Kidney epithelial cell (primary cell): ENCODE data around the gene LSM3. TPM values are rescaled to one million over a fixed set of nuclear protein-coding genes. Genes with fewer than 3 reads are reported as not detected.

Experiments
- DNase-seq: peaks from one replicate; pipeline ENCODE4 v3.0.0-alpha.2; 2010; ENCODE audit warnings: low read depth
- H3K27me3 ChIP-seq: 2 replicates; pipeline ENCODE4 v1.6.0; 2011; ENCODE audit warnings: low read length; ENCODE audit not compliant: control insufficient read depth, insufficient read depth
- H3K36me3 ChIP-seq: 2 replicates; pipeline ENCODE4 v1.5.1; 2011; ENCODE audit warnings: low read length; ENCODE audit not compliant: control insufficient read depth, insufficient read depth
- H3K4me3 ChIP-seq: 2 replicates; pipeline ENCODE4 v1.5.1; 2011; ENCODE audit warnings: low read depth, mild to moderate bottlenecking, control low read depth, low read length
- CTCF ChIP-seq: IDR thresholded peaks from 2 replicates; pipeline ENCODE4 v1.5.1; 2011; ENCODE audit warnings: mild to moderate bottlenecking, moderate library complexity, low read length, control low read depth, inconsistent platforms; ENCODE audit not compliant: insufficient read depth, poor library complexity, severe bottlenecking
- total RNA-seq: library from RNA; depleted of rRNA; stranded (reverse); fragments of >200 nt; gene quantifications from 2 replicates; pipeline ENCODE4 v1.2.3, GENCODE V29; 2015

Gene LSM3
- total RNA-seq, 1 donor from 2014 or later, result 9.3 TPM

- DNase-seq, result no peak
- TF ChIP-seq CTCF, result no peak
- Histone ChIP-seq H3K27me3 (no peaks in the 10 kb centered on the region), H3K4me3 (no peak overlapping the region), H3K36me3 (peaks cover 2% of the 10 kb centered on the region)
These were observed 46.5 kb upstream of the LSM3 start for GRCh38 chr3:14132120-14132519.

GRCh38 chr3:14132689-14133088 lies 45.9 kb upstream of the LSM3 start:
- no peak for DNase-seq
- no peak for TF ChIP-seq CTCF
- Histone ChIP-seq H3K4me3 (no peak overlapping the region), H3K36me3 (peaks cover 2% of the 10 kb centered on the region), H3K27me3 (no peaks in the 10 kb centered on the region)

- peaks cover 2% of the 10 kb centered on the region for H3K36me3 ChIP-seq
- TF ChIP-seq CTCF, result no peak
- no peak for DNase-seq
- H3K4me3 ChIP-seq, result no peak overlapping the region
- no peaks in the 10 kb centered on the region for H3K27me3 ChIP-seq
These were observed 45.3 kb upstream of the LSM3 start for GRCh38 chr3:14133188-14133800.

- no peak for DNase-seq
- Histone ChIP-seq H3K27me3 (no peaks in the 10 kb centered on the region), H3K4me3 (no peak overlapping the region), H3K36me3 (peaks cover 2% of the 10 kb centered on the region)
- no peak for TF ChIP-seq CTCF
These were observed 44.7 kb upstream of the LSM3 start for GRCh38 chr3:14133876-14134275.

- H3K4me3 ChIP-seq, result no peak overlapping the region
- H3K36me3 ChIP-seq, result peaks cover 2% of the 10 kb centered on the region
- no peak for TF ChIP-seq CTCF
- DNase-seq, result no peak
- no peaks in the 10 kb centered on the region for H3K27me3 ChIP-seq
These were observed 44.3 kb upstream of the LSM3 start for GRCh38 chr3:14134291-14134690.

- Histone ChIP-seq H3K27me3 (no peaks in the 10 kb centered on the region), H3K4me3 (no peak overlapping the region), H3K36me3 (no peaks in the 10 kb centered on the region)
- no peak for DNase-seq
- TF ChIP-seq CTCF, result no peak
These were observed 43.0 kb upstream of the LSM3 start for GRCh38 chr3:14135581-14135980.
